Measurements from ENCODE around the gene RPUSD1. TPM values are rescaled to one million over a fixed set of nuclear protein-coding genes. Genes with fewer than 3 reads are reported as not detected.
"Not testable (repeated sequence)": the region's sequence is repeated elsewhere in the genome, so short reads cannot be mapped to it uniquely, and the experiment has no call there.

The RPUSD1 gene
- 21.5 to 23.0 TPM (median 21.9 TPM) in 3 replicates for total RNA-seq

- TF ChIP-seq, protein P1, sequence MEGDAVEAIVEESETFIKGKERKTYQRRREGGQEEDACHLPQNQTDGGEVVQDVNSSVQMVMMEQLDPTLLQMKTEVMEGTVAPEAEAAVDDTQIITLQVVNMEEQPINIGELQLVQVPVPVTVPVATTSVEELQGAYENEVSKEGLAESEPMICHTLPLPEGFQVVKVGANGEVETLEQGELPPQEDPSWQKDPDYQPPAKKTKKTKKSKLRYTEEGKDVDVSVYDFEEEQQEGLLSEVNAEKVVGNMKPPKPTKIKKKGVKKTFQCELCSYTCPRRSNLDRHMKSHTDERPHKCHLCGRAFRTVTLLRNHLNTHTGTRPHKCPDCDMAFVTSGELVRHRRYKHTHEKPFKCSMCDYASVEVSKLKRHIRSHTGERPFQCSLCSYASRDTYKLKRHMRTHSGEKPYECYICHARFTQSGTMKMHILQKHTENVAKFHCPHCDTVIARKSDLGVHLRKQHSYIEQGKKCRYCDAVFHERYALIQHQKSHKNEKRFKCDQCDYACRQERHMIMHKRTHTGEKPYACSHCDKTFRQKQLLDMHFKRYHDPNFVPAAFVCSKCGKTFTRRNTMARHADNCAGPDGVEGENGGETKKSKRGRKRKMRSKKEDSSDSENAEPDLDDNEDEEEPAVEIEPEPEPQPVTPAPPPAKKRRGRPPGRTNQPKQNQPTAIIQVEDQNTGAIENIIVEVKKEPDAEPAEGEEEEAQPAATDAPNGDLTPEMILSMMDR (IDR thresholded peaks at IDR 0.05; ENCODE audit: unreplicated experiment): no peak
- peak within 1 kb of the TSS; percentile 75 for H3K27ac Mint-ChIP-seq
- peaks cover 2% of the 10 kb centered on the region for H3K4me1 Mint-ChIP-seq
- peak in 1 of 2 experiments; percentile 63 for DNase-seq (ENCODE audit: low spot score in 2 of 2, unreplicated experiment in 2 of 2)
- H3K4me3 Mint-ChIP-seq: peak within 1 kb of the TSS; percentile 82
- peaks cover 10% of the 10 kb centered on the region for H3K36me3 Mint-ChIP-seq
- H3K9me3 Mint-ChIP-seq: no peaks in the 10 kb centered on the region
- H3K27me3 Mint-ChIP-seq (ENCODE audit: low read depth): no peaks in the 10 kb centered on the region
Observed at GRCh38 chr16:787978-788398, at the start of gene RPUSD1. TSS of gene RPUSD1 (minus strand) at chr16:788381. CDS start at chr16:787737, 644 bp downstream.

DNA sequence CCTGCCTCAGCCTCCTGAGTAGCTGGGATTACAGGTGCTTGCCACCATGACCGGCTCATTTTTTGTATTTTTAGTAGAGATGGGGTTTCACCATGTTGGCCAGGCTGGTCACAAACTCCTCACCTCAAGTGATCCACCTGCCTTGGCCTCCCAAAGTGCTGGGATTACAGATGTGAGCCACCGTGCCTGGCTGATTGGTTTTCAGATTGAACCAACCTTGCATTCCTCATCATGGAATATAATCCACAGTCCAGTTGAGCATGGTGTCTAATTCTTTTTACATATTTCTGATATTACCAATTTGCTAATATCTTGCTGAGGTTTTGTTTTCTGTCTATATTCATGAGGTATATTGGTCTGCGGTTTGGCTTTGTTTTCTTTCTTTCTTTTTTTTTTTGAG lies 48.6 kb upstream of the RPUSD1 start:
- not testable (repeated sequence) for H3K36me3 Mint-ChIP-seq; DNase-seq (ENCODE audit: low spot score in 2 of 2, unreplicated experiment in 2 of 2); H3K4me3 Mint-ChIP-seq; H3K27ac Mint-ChIP-seq; H3K4me1 Mint-ChIP-seq; H3K27me3 Mint-ChIP-seq (ENCODE audit: low read depth)
- H3K9me3 Mint-ChIP-seq: peaks cover 14% of the 10 kb centered on the region

- Mint-ChIP-seq H3K9me3 (peaks cover 14% of the 10 kb centered on the region), H3K27me3 (ENCODE audit: low read depth) (no peaks in the 10 kb centered on the region), H3K4me1 (no peaks in the 10 kb centered on the region), H3K4me3 (no peak overlapping the region), H3K27ac (no peak overlapping the region), H3K36me3 (no peaks in the 10 kb centered on the region)
- TF ChIP-seq, protein P1 (IDR thresholded peaks at IDR 0.05; ENCODE audit: unreplicated experiment): no peak
- DNase-seq (ENCODE audit: low spot score in 2 of 2, unreplicated experiment in 2 of 2): no peak
Observed at GRCh38 chr16:836221-836620, 48.0 kb upstream of the RPUSD1 start.

- Mint-ChIP-seq H3K9me3 (peaks cover 14% of the 10 kb centered on the region), H3K4me1 (no peaks in the 10 kb centered on the region), H3K27me3 (ENCODE audit: low read depth) (no peaks in the 10 kb centered on the region), H3K4me3 (no peak overlapping the region), H3K36me3 (no peaks in the 10 kb centered on the region), H3K27ac (no peak overlapping the region)
- no peak for DNase-seq (ENCODE audit: low spot score in 2 of 2, unreplicated experiment in 2 of 2)
- TF ChIP-seq, protein P1 (IDR thresholded peaks at IDR 0.05; ENCODE audit: unreplicated experiment): no peak
Observed at GRCh38 chr16:835373-835772, 47.2 kb upstream of the RPUSD1 start.

DNA sequence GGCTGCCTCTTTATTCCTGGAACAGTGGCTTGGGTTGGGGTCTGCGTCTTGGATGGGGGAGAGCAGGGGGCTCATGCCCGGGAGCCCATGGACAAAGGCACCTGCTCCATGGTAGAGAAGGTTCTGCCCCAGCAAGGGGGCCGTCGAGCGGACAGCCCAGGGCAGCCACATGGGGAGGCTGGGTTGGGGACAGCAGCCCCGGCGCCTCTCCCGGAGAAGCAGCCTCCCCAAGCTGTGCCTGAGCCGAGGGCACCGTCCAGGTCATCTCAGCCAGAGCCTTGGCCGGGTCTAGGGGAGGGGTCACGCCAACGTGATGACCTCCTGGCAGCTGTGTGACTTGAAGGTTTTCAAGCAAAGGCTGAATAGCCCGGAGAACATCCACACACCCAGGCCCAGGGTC lies 45.2 kb upstream of the RPUSD1 start:
- Mint-ChIP-seq H3K36me3 (no peaks in the 10 kb centered on the region), H3K27ac (no peak overlapping the region), H3K27me3 (ENCODE audit: low read depth) (no peaks in the 10 kb centered on the region), H3K4me1 (no peaks in the 10 kb centered on the region), H3K9me3 (peaks cover 14% of the 10 kb centered on the region), H3K4me3 (no peak overlapping the region)
- DNase-seq (ENCODE audit: low spot score in 2 of 2, unreplicated experiment in 2 of 2): no peak
- TF ChIP-seq, protein P1 (IDR thresholded peaks at IDR 0.05; ENCODE audit: unreplicated experiment): no peak

DNA sequence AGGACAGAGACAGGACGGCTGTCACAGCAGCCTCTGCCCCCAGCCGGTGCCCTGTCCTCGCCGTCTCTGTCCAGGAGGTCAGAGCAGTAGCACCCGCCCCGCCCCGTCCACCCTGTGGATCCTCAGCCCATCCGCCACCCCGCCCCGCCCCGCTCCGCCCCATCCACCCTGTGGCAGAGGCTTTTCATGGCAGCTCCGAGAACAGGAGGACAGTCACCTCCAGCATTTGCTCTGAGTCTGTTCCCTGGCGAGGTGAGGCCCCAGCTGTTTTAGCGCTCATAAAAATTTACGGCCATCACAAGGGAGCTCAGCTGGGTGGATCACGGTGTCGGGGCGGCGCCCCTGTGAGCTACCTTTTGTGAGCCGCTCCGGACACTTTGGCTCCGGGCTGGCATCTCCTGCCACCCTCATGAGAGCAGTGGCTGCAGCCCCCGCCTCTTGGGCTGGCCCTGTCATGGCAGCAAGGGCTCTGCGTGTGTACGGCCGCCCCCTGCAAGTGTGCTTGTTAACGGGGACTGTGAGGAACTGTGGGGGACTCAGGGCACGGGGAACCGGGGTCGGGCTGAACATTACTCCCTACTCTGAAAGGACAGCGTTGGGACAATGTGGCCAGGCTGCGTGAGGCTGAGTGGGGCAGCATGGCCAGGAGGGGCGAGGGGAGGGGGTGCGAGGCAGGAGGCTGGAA lies 44.6 kb upstream of the RPUSD1 start:
- Mint-ChIP-seq H3K36me3 (no peaks in the 10 kb centered on the region), H3K4me1 (no peaks in the 10 kb centered on the region), H3K27ac (no peak overlapping the region), H3K4me3 (no peak overlapping the region), H3K9me3 (peaks cover 14% of the 10 kb centered on the region), H3K27me3 (ENCODE audit: low read depth) (no peaks in the 10 kb centered on the region)
- no peak for DNase-seq (ENCODE audit: low spot score in 2 of 2, unreplicated experiment in 2 of 2)
- TF ChIP-seq, protein P1 (IDR thresholded peaks at IDR 0.05; ENCODE audit: unreplicated experiment): no peak

Measured in mesothelial cell of epicardium (in vitro differentiated cells).